GM21786 (cell line): ENCODE data around the gene EPHB1.
"Not testable (repeated sequence)": the region's sequence is repeated elsewhere in the genome, so short reads cannot be mapped to it uniquely, and the experiment has no call there.

ENCODE experiments used
- ATAC-seq: cut with Tn5 transposase; IDR thresholded peaks from one replicate; pipeline ENCODE4 v1.9.1; 2021; ENCODE audit not compliant: unreplicated experiment

EPHB1 gene

GRCh38 chr3:135233476-135233875, 438.4 kb downstream of the EPHB1 start:
- not testable (repeated sequence) for ATAC-seq

GRCh38 chr3:135235541-135235940, 440.5 kb downstream of the EPHB1 start:
- ATAC-seq = no peak

GRCh38 chr3:135237371-135238143, 442.5 kb downstream of the EPHB1 start:
- ATAC-seq = no peak

- ATAC-seq = no peak
Observed at GRCh38 chr3:135238236-135238830, 443.3 kb downstream of the EPHB1 start.

- ATAC-seq = no peak
Observed at GRCh38 chr3:135238871-135239614, 444.0 kb downstream of the EPHB1 start.

- no peak for ATAC-seq
Observed at GRCh38 chr3:135239615-135239884, 444.5 kb downstream of the EPHB1 start.

- ATAC-seq = peak; percentile 50
Observed at GRCh38 chr3:135240426-135240825, 445.4 kb downstream of the EPHB1 start.

- no peak for ATAC-seq
Observed at GRCh38 chr3:135242285-135242684, 447.2 kb downstream of the EPHB1 start.

- no peak for ATAC-seq
Observed at GRCh38 chr3:135243616-135244015, 448.6 kb downstream of the EPHB1 start.

- no peak for ATAC-seq
Observed at GRCh38 chr3:135246027-135246426, 451.0 kb downstream of the EPHB1 start.

GRCh38 chr3:135248213-135248612, 453.2 kb downstream of the EPHB1 start:
- no peak for ATAC-seq

- ATAC-seq = no peak
Observed at GRCh38 chr3:135249186-135249585, 454.1 kb downstream of the EPHB1 start.

- no peak for ATAC-seq
Observed at GRCh38 chr3:135258916-135259315, 463.9 kb downstream of the EPHB1 start.

GRCh38 chr3:135260025-135260424, 465.0 kb downstream of the EPHB1 start:
- no peak for ATAC-seq

- ATAC-seq = no peak
Observed at GRCh38 chr3:135261214-135261775, 466.2 kb downstream of the EPHB1 start.

- no peak for ATAC-seq
Observed at GRCh38 chr3:135261916-135262315, 466.9 kb downstream of the EPHB1 start.

- ATAC-seq = no peak
Observed at GRCh38 chr3:135262441-135262840, 467.4 kb downstream of the EPHB1 start.

- no peak for ATAC-seq
Observed at GRCh38 chr3:135263331-135263730, 468.3 kb downstream of the EPHB1 start.

GRCh38 chr3:135267487-135267886, 472.4 kb downstream of the EPHB1 start:
- ATAC-seq = no peak

- ATAC-seq = no peak
Observed at GRCh38 chr3:135268941-135269532, 474.0 kb downstream of the EPHB1 start.

GRCh38 chr3:135271177-135272025, 476.3 kb downstream of the EPHB1 start:
- no peak for ATAC-seq
